Loucy (cell line): ENCODE results near the gene PRAF2.

ENCODE experiments used
- H2AFZ ChIP-seq: fragments of 200-600 bp; sonication (generic); 2 replicates; pipeline ENCODE4 v1.6.0; 2016; ENCODE audit warnings: antibody characterized with exemption, mild to moderate bottlenecking, low read length, moderate library complexity
- H3F3A ChIP-seq: fragments of 200-600 bp; 2 replicates; pipeline ENCODE4 v1.6.0; 2016; ENCODE audit warnings: antibody characterized with exemption, low read depth, mild to moderate bottlenecking
- H3K27me3 ChIP-seq: fragments of 200-600 bp; sonication (generic); 2 replicates; pipeline ENCODE4 v1.6.1; 2014; ENCODE audit warnings: low read length, mild to moderate bottlenecking; ENCODE audit not compliant: insufficient read depth, poor library complexity, severe bottlenecking
- H3K36me3 ChIP-seq: fragments of 200-600 bp; sonication (generic); 2 replicates; pipeline ENCODE4 v1.6.1; 2016; ENCODE audit warnings: low read length; ENCODE audit not compliant: insufficient read depth
- H3K4me1 ChIP-seq: fragments of 200-600 bp; sonication (generic); 2 replicates; pipeline ENCODE4 v1.5.1; 2014; ENCODE audit warnings: low read length, mild to moderate bottlenecking; ENCODE audit not compliant: insufficient read depth, poor library complexity, severe bottlenecking
- H3K4me2 ChIP-seq: fragments of 200-600 bp; sonication (generic); 2 replicates; pipeline ENCODE4 v1.6.0; 2014; ENCODE audit warnings: antibody characterized with exemption, low read length, low read depth, mild to moderate bottlenecking; ENCODE audit not compliant: poor library complexity, severe bottlenecking
- H3K4me3 ChIP-seq: fragments of 200-600 bp; sonication (generic); 2 replicates; pipeline ENCODE4 v1.5.1; 2014; ENCODE audit warnings: low read length, mild to moderate bottlenecking, mixed read lengths; ENCODE audit not compliant: poor library complexity, severe bottlenecking
- H3K79me2 ChIP-seq: fragments of 200-600 bp; sonication (generic); 2 replicates; pipeline ENCODE4 v1.6.1; 2014; ENCODE audit warnings: low read length; ENCODE audit not compliant: insufficient read depth
- H3K9ac ChIP-seq: fragments of 200-600 bp; sonication (generic); 2 replicates; pipeline ENCODE4 v1.6.0; 2014; ENCODE audit warnings: mild to moderate bottlenecking, low read depth, low read length, moderate library complexity; ENCODE audit not compliant: poor library complexity, severe bottlenecking
- H3K9me2 ChIP-seq: fragments of 200-600 bp; sonication (generic); replicated peaks from 2 replicates; pipeline ENCODE4 v1.6.1; 2016; ENCODE audit warnings: low read depth, low read length, mixed read lengths
- H3K9me3 ChIP-seq: fragments of 200-600 bp; sonication (generic); 2 replicates; pipeline ENCODE4 v1.6.1; 2014; ENCODE audit warnings: mild to moderate bottlenecking, antibody characterized with exemption, low read length, low read depth; ENCODE audit not compliant: insufficient read depth
- H4K20me1 ChIP-seq: fragments of 200-600 bp; sonication (generic); 2 replicates; pipeline ENCODE4 v1.6.0; 2014; ENCODE audit warnings: antibody characterized with exemption, low read length, mild to moderate bottlenecking; ENCODE audit not compliant: insufficient read depth, poor library complexity, severe bottlenecking
- EZH2phosphoT487 ChIP-seq: fragments of 200-600 bp; IDR thresholded peaks from 2 replicates; pipeline ENCODE4 v1.6.1; 2018; ENCODE audit warnings: antibody characterized with exemption, mild to moderate bottlenecking, moderate library complexity, borderline replicate concordance
- TF ChIP-seq, protein P1 (sequence below): fragments of 200-600 bp; sonication (generic); conservative IDR thresholded peaks from 2 replicates; pipeline ENCODE4 v1.5.1; 2014; ENCODE audit warnings: mild to moderate bottlenecking, antibody characterized with exemption, low read length

Gene PRAF2

GRCh38 chrX:49058794-49059193, 15.0 kb downstream of the PRAF2 start, which contains the start of gene CCDC120:
Gene CCDC120, plus strand, starts transcription at chrX:49058999. Its CDS starts 3,043 bp downstream, at chrX:49062042.
- no peaks in the 10 kb centered on the region for H3K9me2 ChIP-seq
- H3K4me1 ChIP-seq, result peaks cover 14% of the 10 kb centered on the region
- no peak within 1 kb of the TSS for H2AFZ ChIP-seq
- H3K9me3 ChIP-seq, result no peaks in the 10 kb centered on the region
- no peaks in the 10 kb centered on the region for H3K27me3 ChIP-seq
- TF ChIP-seq, protein P1, sequence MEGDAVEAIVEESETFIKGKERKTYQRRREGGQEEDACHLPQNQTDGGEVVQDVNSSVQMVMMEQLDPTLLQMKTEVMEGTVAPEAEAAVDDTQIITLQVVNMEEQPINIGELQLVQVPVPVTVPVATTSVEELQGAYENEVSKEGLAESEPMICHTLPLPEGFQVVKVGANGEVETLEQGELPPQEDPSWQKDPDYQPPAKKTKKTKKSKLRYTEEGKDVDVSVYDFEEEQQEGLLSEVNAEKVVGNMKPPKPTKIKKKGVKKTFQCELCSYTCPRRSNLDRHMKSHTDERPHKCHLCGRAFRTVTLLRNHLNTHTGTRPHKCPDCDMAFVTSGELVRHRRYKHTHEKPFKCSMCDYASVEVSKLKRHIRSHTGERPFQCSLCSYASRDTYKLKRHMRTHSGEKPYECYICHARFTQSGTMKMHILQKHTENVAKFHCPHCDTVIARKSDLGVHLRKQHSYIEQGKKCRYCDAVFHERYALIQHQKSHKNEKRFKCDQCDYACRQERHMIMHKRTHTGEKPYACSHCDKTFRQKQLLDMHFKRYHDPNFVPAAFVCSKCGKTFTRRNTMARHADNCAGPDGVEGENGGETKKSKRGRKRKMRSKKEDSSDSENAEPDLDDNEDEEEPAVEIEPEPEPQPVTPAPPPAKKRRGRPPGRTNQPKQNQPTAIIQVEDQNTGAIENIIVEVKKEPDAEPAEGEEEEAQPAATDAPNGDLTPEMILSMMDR, result no peak
- TF ChIP-seq EZH2phosphoT487, result no peak
- no peak within 1 kb of the TSS for H3K4me2 ChIP-seq
- no peaks in the 10 kb centered on the region for H3F3A ChIP-seq
- H3K4me3 ChIP-seq, result no peak within 1 kb of the TSS
- H3K79me2 ChIP-seq, result peaks cover 26% of the 10 kb centered on the region
- peaks cover 2% of the 10 kb centered on the region for H4K20me1 ChIP-seq
- no peak within 1 kb of the TSS for H3K9ac ChIP-seq
- H3K36me3 ChIP-seq, result no peaks in the 10 kb centered on the region; the same call in 1 of the 2 replicates

- Histone ChIP-seq H3K4me1 (peaks cover 21% of the 10 kb centered on the region), H3K36me3 (no peaks in the 10 kb centered on the region), H3K79me2 (peaks cover 29% of the 10 kb centered on the region), H3K4me3 (peak overlapping the region; percentile 73), H3K9me3 (no peaks in the 10 kb centered on the region), H3K9ac (peak overlapping the region; percentile 82), H4K20me1 (peaks cover 2% of the 10 kb centered on the region), H3F3A (no peaks in the 10 kb centered on the region), H3K4me2 (peak overlapping the region; percentile 82), H3K9me2 (no peaks in the 10 kb centered on the region), H2AFZ (no peak overlapping the region), H3K27me3 (no peaks in the 10 kb centered on the region)
- TF ChIP-seq, protein P1, result no peak
- no peak for TF ChIP-seq EZH2phosphoT487
These were observed 19.6 kb downstream of the PRAF2 start for GRCh38 chrX:49054073-49054762.

GRCh38 chrX:49053223-49054072, 20.4 kb downstream of the PRAF2 start:
- Histone ChIP-seq H3K4me3 (peak overlapping the region; percentile 73), H3K4me2 (peak overlapping the region; percentile 82)
- TF ChIP-seq, protein P1, result no peak
- no peak for TF ChIP-seq EZH2phosphoT487

More at GRCh38 chrX:49053223-49054072, 20.4 kb downstream of the PRAF2 start:
- Histone ChIP-seq H3F3A (no peaks in the 10 kb centered on the region), H3K9me3 (no peaks in the 10 kb centered on the region), H3K36me3 (no peaks in the 10 kb centered on the region), H3K27me3 (no peaks in the 10 kb centered on the region), H3K79me2 (peaks cover 29% of the 10 kb centered on the region), H2AFZ (peak overlapping the region; percentile 97), H3K9me2 (no peaks in the 10 kb centered on the region), H3K4me1 (peaks cover 21% of the 10 kb centered on the region), H3K9ac (peak overlapping the region; percentile 82), H4K20me1 (no peaks in the 10 kb centered on the region)
